H1 (cell line): ENCODE measurements around the gene MICOS13. TPM values are rescaled to one million over a fixed set of nuclear protein-coding genes. Genes with fewer than 3 reads are reported as not detected.

Source experiments
- CTCF ChIA-PET: fragments of 300-600 bp; sonication (Branson Sonifier 250); formaldehyde crosslinking; loops from one replicate; lab custom pipeline; 2021; ENCODE audit not compliant: partially characterized antibody; lab: Charles Lee
- POLR2A ChIA-PET: fragments of 300-600 bp; sonication (Branson Sonifier 250); formaldehyde crosslinking; loops from one replicate; lab custom pipeline; 2021; ENCODE audit warnings: inconsistent platforms; ENCODE audit not compliant: partially characterized antibody; lab: Charles Lee
- DNase-seq, 2 experiments: peaks; one replicate each; pipeline versions ENCODE4 v3.0.0 to v3.0.0-alpha.2; 2010 to 2022; ENCODE audit warnings: low spot score in 2 of 2, low read depth in 1 of 2, mixed read lengths in 1 of 2
- FAIRE-seq: peaks from 2 replicates; lab custom pipeline; 2011; peaks lifted over from hg19 to GRCh38; lab: Jason Lieb, UNC
- H2AFZ ChIP-seq: 2 replicates; pipeline ENCODE4 v1.8.1; 2012; ENCODE audit warnings: low read length, inconsistent platforms
- H2AK5ac ChIP-seq: 2 replicates; pipeline ENCODE4 v1.6.1; 2013; ENCODE audit warnings: low read depth, low read length
- H2BK120ac ChIP-seq: replicated peaks from 2 replicates; pipeline ENCODE3; 2013; ENCODE audit warnings: low read depth, low read length, inconsistent platforms
- H2BK12ac ChIP-seq: 2 replicates; pipeline ENCODE4 v1.6.1; 2013; ENCODE audit warnings: low read depth, low read length
- H2BK15ac ChIP-seq: 2 replicates; pipeline ENCODE4 v1.6.1; 2013; ENCODE audit warnings: low read length
- H2BK20ac ChIP-seq: 2 replicates; pipeline ENCODE4 v1.6.1; 2013; ENCODE audit warnings: low read length
- H2BK5ac ChIP-seq: 2 replicates; pipeline ENCODE4 v1.6.1; 2013; ENCODE audit warnings: low read depth, low read length
- H3K14ac ChIP-seq: 2 replicates; pipeline ENCODE4 v1.6.1; 2013; ENCODE audit warnings: inconsistent platforms; ENCODE audit not compliant: insufficient read length
- H3K18ac ChIP-seq: 2 replicates; pipeline ENCODE4 v1.6.1; 2013; ENCODE audit warnings: low read length; ENCODE audit errors: extremely low read depth
- H3K23ac ChIP-seq: 2 replicates; pipeline ENCODE4 v1.6.1; 2013; ENCODE audit warnings: inconsistent platforms; ENCODE audit not compliant: insufficient read length
- H3K23me2 ChIP-seq: 2 replicates; pipeline ENCODE4 v1.6.1; 2013; ENCODE audit warnings: low read depth, low read length
- H3K27ac ChIP-seq: 2 replicates; pipeline ENCODE4 v1.6.1; 2011; ENCODE audit warnings: low read depth, low read length, inconsistent platforms
- H3K27me3 ChIP-seq, 4 experiments: replicated peaks in 1 of 4; 1 replicate in 1 of 4; 2 replicates in 3 of 4; pipeline versions ENCODE4 v1.6.1 to v1.8.1; 2011 to 2013; ENCODE audit warnings: low read length in 3 of 4, mild to moderate bottlenecking in 3 of 4, inconsistent platforms in 2 of 4, mixed read lengths in 2 of 4, moderate library complexity in 1 of 4; ENCODE audit not compliant: control insufficient read depth in 3 of 4, insufficient read depth in 3 of 4; ENCODE audit errors: extremely low read depth in 1 of 4
- H3K36me3 ChIP-seq, 4 experiments: 2 replicates each; pipeline versions ENCODE4 v1.6.1 to v1.8.1; 2011 to 2013; ENCODE audit warnings: mild to moderate bottlenecking in 4 of 4, low read length in 3 of 4, moderate library complexity in 2 of 4, control low read depth in 1 of 4, inconsistent platforms in 1 of 4; ENCODE audit not compliant: insufficient read depth in 4 of 4, control insufficient read depth in 2 of 4
- H3K4ac ChIP-seq: replicated peaks from 2 replicates; pipeline ENCODE3; 2013; ENCODE audit warnings: low read length, low read depth, mixed read lengths, inconsistent platforms; ENCODE audit not compliant: insufficient read length
- H3K4me1 ChIP-seq, 4 experiments: replicated peaks in 1 of 4; 1 replicate in 1 of 4; 2 replicates in 3 of 4; pipeline versions ENCODE4 v1.6.1 to v1.8.1; 2011 to 2013; ENCODE audit warnings: low read length in 3 of 4, inconsistent platforms in 2 of 4, mixed read lengths in 1 of 4; ENCODE audit not compliant: insufficient read depth in 4 of 4, control insufficient read depth in 3 of 4
- H3K4me2 ChIP-seq, 2 experiments: 2 replicates each; pipeline versions ENCODE4 v1.6.1 to v1.8.1; 2011 to 2013; ENCODE audit warnings: low read depth in 2 of 2, low read length in 2 of 2, control low read depth in 1 of 2, inconsistent platforms in 1 of 2, mild to moderate bottlenecking in 1 of 2; ENCODE audit not compliant: insufficient read depth in 1 of 2
- H3K4me3 ChIP-seq, 4 experiments: fragments of 200-600, 300-600 bp in 1 of 4; sonication (generic), shearing (Covaris generic), sonication (Bioruptor Twin) in 1 of 4; 2 replicates each; pipeline versions ENCODE4 v1.5.1 to v1.8.1; 2011 to 2016; ENCODE audit warnings: low read length in 4 of 4, low read depth in 3 of 4, control low read depth in 2 of 4, inconsistent platforms in 2 of 4, mild to moderate bottlenecking in 2 of 4, mixed read lengths in 1 of 4, moderate library complexity in 1 of 4; ENCODE audit not compliant: insufficient read depth in 2 of 4; ENCODE audit errors: extremely low read depth in 1 of 4
- H3K56ac ChIP-seq: replicated peaks from 2 replicates; pipeline ENCODE3; 2013; ENCODE audit warnings: low read depth, mild to moderate bottlenecking, mixed read lengths, low read length, inconsistent platforms; ENCODE audit not compliant: insufficient read length
- H3K79me1 ChIP-seq: 2 replicates; pipeline ENCODE4 v1.6.1; 2013; ENCODE audit warnings: low read depth, low read length, control low read depth
- H3K79me2 ChIP-seq, 2 experiments: 2 replicates each; pipeline versions ENCODE4 v1.6.1 to v1.8.1; 2012 to 2013; ENCODE audit warnings: low read length in 2 of 2, mild to moderate bottlenecking in 2 of 2, inconsistent platforms in 1 of 2; ENCODE audit not compliant: insufficient read depth in 2 of 2, control insufficient read depth in 1 of 2
- H3K9ac ChIP-seq, 4 experiments: replicated peaks in 1 of 4; 1 replicate in 1 of 4; 2 replicates in 3 of 4; pipeline versions ENCODE4 v1.6.1 to v1.8.1; 2011 to 2013; ENCODE audit warnings: low read depth in 3 of 4, low read length in 3 of 4, control low read depth in 2 of 4, mild to moderate bottlenecking in 2 of 4, moderate library complexity in 2 of 4, inconsistent platforms in 1 of 4; ENCODE audit errors: extremely low read depth in 1 of 4
- H3K9me3 ChIP-seq, 2 experiments: 2 replicates each; pipeline versions ENCODE4 v1.6.1 to v1.8.1; 2012 to 2013; ENCODE audit warnings: mild to moderate bottlenecking in 2 of 2, moderate library complexity in 2 of 2, control low read depth in 1 of 2, inconsistent platforms in 1 of 2, low read depth in 1 of 2, low read length in 1 of 2, mixed read lengths in 1 of 2; ENCODE audit not compliant: insufficient read depth in 2 of 2
- H4K20me1 ChIP-seq, 2 experiments: replicated peaks in 1 of 2; 2 replicates each; pipeline versions ENCODE3 to v1.8.1; 2011 to 2013; ENCODE audit warnings: inconsistent platforms in 2 of 2, low read length in 2 of 2, mild to moderate bottlenecking in 1 of 2; ENCODE audit not compliant: insufficient read depth in 2 of 2, control insufficient read depth in 1 of 2
- H4K5ac ChIP-seq: 2 replicates; pipeline ENCODE4 v1.6.1; 2013; ENCODE audit warnings: low read length, low read depth, mixed read lengths, inconsistent platforms; ENCODE audit not compliant: insufficient read length
- H4K8ac ChIP-seq: 2 replicates; pipeline ENCODE4 v1.8.0; 2013; ENCODE audit warnings: mild to moderate bottlenecking, moderate library complexity, low read length, inconsistent platforms; ENCODE audit not compliant: insufficient read depth; ENCODE audit errors: extremely low read depth
- H4K91ac ChIP-seq: replicated peaks from 2 replicates; pipeline ENCODE3; 2013; ENCODE audit warnings: low read length, mixed read lengths, inconsistent platforms; ENCODE audit not compliant: insufficient read length
- ATF3 ChIP-seq: IDR thresholded peaks from 2 replicates; pipeline ENCODE4 v1.6.1; 2011; ENCODE audit warnings: low read depth, mild to moderate bottlenecking, low read length; ENCODE audit not compliant: insufficient read depth
- BRCA1 ChIP-seq: IDR thresholded peaks from 2 replicates; pipeline ENCODE4 v1.6.1; 2012; ENCODE audit warnings: low read depth, low read length, improper control_type of control experiment
- CBX8 ChIP-seq: fragments of 300-800, 300-1000 bp; sonication (generic); IDR thresholded peaks from 2 replicates; pipeline ENCODE4 v1.7.1; 2016; ENCODE audit warnings: low read depth, low read length, borderline replicate concordance
- FOSL1 ChIP-seq: IDR thresholded peaks from 2 replicates; pipeline ENCODE4 v1.6.1; 2011; ENCODE audit warnings: mild to moderate bottlenecking, low read depth, low read length, moderate library complexity; ENCODE audit not compliant: insufficient read depth
- GTF2F1 ChIP-seq: IDR thresholded peaks from 2 replicates; pipeline ENCODE4 v1.6.1; 2012; ENCODE audit warnings: low read depth, low read length, improper control_type of control experiment, borderline replicate concordance
- KDM4A ChIP-seq: IDR thresholded peaks from one replicate; pipeline ENCODE4 v1.7.1; 2012; ENCODE audit warnings: low read depth, mild to moderate bottlenecking, moderate library complexity, low read length, inconsistent platforms; ENCODE audit not compliant: severe bottlenecking
- MAFK ChIP-seq: IDR thresholded peaks from 2 replicates; pipeline ENCODE4 v1.6.1; 2012; ENCODE audit warnings: low read depth, mild to moderate bottlenecking, improper control_type of control experiment, low read length
- PHF8 ChIP-seq: fragments of 200-600 bp; sonication (generic); conservative IDR thresholded peaks from 2 replicates; pipeline ENCODE4 v1.7.1; 2012; ENCODE audit warnings: low read depth, mild to moderate bottlenecking, inconsistent platforms, low read length, moderate library complexity
- POLR2A ChIP-seq, 2 experiments: IDR thresholded peaks; 1 replicate in 1 of 2; 2 replicates in 1 of 2; pipeline ENCODE4 v1.6.1; 2011; ENCODE audit warnings: low read depth in 2 of 2, low read length in 2 of 2, mild to moderate bottlenecking in 2 of 2; ENCODE audit errors: control extremely low read depth in 1 of 2
- POLR2AphosphoS5 ChIP-seq: IDR thresholded peaks from 2 replicates; pipeline ENCODE4 v1.6.1; 2011; ENCODE audit warnings: low read depth, low read length
- POU5F1 ChIP-seq: IDR thresholded peaks from 2 replicates; pipeline ENCODE4 v1.6.1; 2011; ENCODE audit warnings: low read depth, mild to moderate bottlenecking, low read length, moderate library complexity
- SRF ChIP-seq: IDR thresholded peaks from 2 replicates; pipeline ENCODE4 v1.6.1; 2011; ENCODE audit warnings: mild to moderate bottlenecking, low read depth, low read length, moderate library complexity
- ZNF274 ChIP-seq: IDR thresholded peaks from 2 replicates; pipeline ENCODE4 v1.7.0; 2012; ENCODE audit warnings: low read length, borderline replicate concordance; ENCODE audit errors: extremely low read depth
- WGBS, 2 experiments: shearing (Covaris generic) in 1 of 2; methylation state at CpG; one replicate each; pipeline versions ENCODE4 v1.1.6 to v1.1.7; 2013 to 2015; ENCODE audit warnings: low lambda C conversion rate in 2 of 2, mixed read lengths in 2 of 2, inconsistent platforms in 1 of 2, low coverage in 1 of 2, missing lambda C conversion rate in 1 of 2; ENCODE audit not compliant: insufficient replicate concordance in 2 of 2, insufficient coverage in 1 of 2, insufficient read length in 1 of 2; ENCODE audit errors: extremely low coverage in 1 of 2, missing lambda C conversion rate in 1 of 2; 5-methylcytosine and 5-hydroxymethylcytosine counted together
- polyA plus RNA-seq, 7 experiments: library from polyadenylated mRNA; depleted of rRNA in 3 of 7; stranded (reverse) in 5 of 7; unstranded in 2 of 7; fragments of >200 nt in 5 of 7; fragments of 200-250 nt in 2 of 7; gene quantifications; 1 replicate in 5 of 7; 2 replicates in 1 of 7; 4 replicates in 1 of 7; pipeline versions ENCODE4 v1.2.1 to v1.2.3, GENCODE V29; 2011 to 2013; ENCODE audit warnings: missing spikeins in 2 of 7, mixed read lengths in 2 of 7
- total RNA-seq: library from RNA; stranded (reverse); fragmentation: NEBNext Ultra II Directional; extraction: Animal tissue kit (Norgen Biotek cat#: 25700); gene quantifications from 2 replicates; pipeline ENCODE4 v1.2.1, GENCODE V29; 2021

The MICOS13 gene
- total and polyA plus RNA-seq, 2 of the 8 experiments (the other 6 are each of a cell fraction or from before 2014, with no cell fraction given): 17.3 to 36.1 TPM

- H3K18ac ChIP-seq: no peak overlapping the region
- H2BK12ac ChIP-seq: no peak overlapping the region
- peaks cover 0 to 7% (median 3%) of the 10 kb centered on the region in 4 experiments; a peak in 3 of 7 replicates for H3K4me1 ChIP-seq
- DNase-seq (no peak), FAIRE-seq (no peak)
- 94% methylated on average over 9 of the region's 9 CpGs; no CpG with 5 or more reads in 1 of the 2 experiments for WGBS, 2 experiments
- no peak overlapping the region for H3K9ac ChIP-seq
- no peaks in the 10 kb centered on the region for H3K27me3 ChIP-seq
- no peak overlapping the region for H2BK15ac ChIP-seq
- no peak overlapping the region for H3K27ac ChIP-seq
- POLR2A ChIA-PET: interaction anchor here (0.7 to 1.4 kb wide), 2 partner anchors 38 to 62 kb away, joined by 3 to 4 read pairs; no protein-coding TSS in a partner anchor
- H3K23ac ChIP-seq: no peak overlapping the region
- H4K20me1 ChIP-seq: peaks cover 36 to 42% of the 10 kb centered on the region in 2 experiments
- H3K9me3 ChIP-seq: no peaks in the 10 kb centered on the region
- H3K4ac ChIP-seq: no peak overlapping the region
- H3K56ac ChIP-seq: no peak overlapping the region
- no peak overlapping the region for H4K8ac ChIP-seq
- H4K5ac ChIP-seq: no peak overlapping the region
- no peak overlapping the region for H4K91ac ChIP-seq
- CTCF ChIA-PET: no interaction called here
- peaks cover 15% of the 10 kb centered on the region for H3K79me1 ChIP-seq
- H3K4me2 ChIP-seq: no peak overlapping the region
- H3K79me2 ChIP-seq: peaks cover 60 to 97% of the 10 kb centered on the region in 2 experiments
- H2BK120ac ChIP-seq: no peak overlapping the region
- no peak overlapping the region for H2BK20ac ChIP-seq
- no peak overlapping the region for H2AFZ ChIP-seq
- no peak overlapping the region for H2BK5ac ChIP-seq
- H3K14ac ChIP-seq: no peak overlapping the region
- H3K36me3 ChIP-seq: peaks cover 13 to 50% (median 34%) of the 10 kb centered on the region in 4 experiments; a peak in 7 of 8 replicates
- no peak overlapping the region for H2AK5ac ChIP-seq
- H3K23me2 ChIP-seq: peaks cover under 1% of the 10 kb centered on the region; the same call in 1 of the 2 replicates
- no peak overlapping the region for H3K4me3 ChIP-seq
- TF ChIP-seq FOSL1 (no peak), GTF2F1 (no peak), ZNF274 (no peak), POLR2A (IDR thresholded peaks at IDR 0.05; ENCODE audit: control extremely low read depth in 1 of 2, low read depth in 2 of 2, low read length in 2 of 2) (no peak), KDM4A (no peak), MAFK (no peak), ATF3 (no peak), POLR2AphosphoS5 (no peak), SRF (no peak), BRCA1 (no peak), PHF8 (no peak), CBX8 (no peak), POU5F1 (no peak)
Measured at GRCh38 chr19:5628919-5629481, 51.3 kb downstream of the MICOS13 start.
